Astrocyte of the hippocampus (primary cell): ENCODE results near the gene METTL4.

ENCODE experiments used
- DNase-seq: peaks from one replicate; pipeline ENCODE4 v3.0.0; 2011; ENCODE audit warnings: low read depth, low spot score

The METTL4 gene

GRCh38 chr18:2518473-2518872 is 52.8 kb downstream of the METTL4 start:
- DNase-seq: no peak

GRCh38 chr18:2515908-2516625 is 55.2 kb downstream of the METTL4 start:
- DNase-seq: peak; percentile 67

GRCh38 chr18:2515171-2515787 is 56.0 kb downstream of the METTL4 start:
- DNase-seq: peak; percentile 60

- DNase-seq: no peak
Measured at GRCh38 chr18:2513616-2514015, 57.7 kb downstream of the METTL4 start.

GRCh38 chr18:2512059-2512458 is 59.2 kb downstream of the METTL4 start:
- DNase-seq: no peak

GRCh38 chr18:2511451-2511850 is 59.9 kb downstream of the METTL4 start:
- no peak for DNase-seq

GRCh38 chr18:2510416-2510815 is 60.9 kb downstream of the METTL4 start:
- DNase-seq: peak; percentile 54

GRCh38 chr18:2508678-2509077 is 62.6 kb downstream of the METTL4 start:
- no peak for DNase-seq

- DNase-seq: no peak
Measured at GRCh38 chr18:2508155-2508554, 63.1 kb downstream of the METTL4 start.

- DNase-seq: no peak
Measured at GRCh38 chr18:2504642-2505041, 66.7 kb downstream of the METTL4 start.

- no peak for DNase-seq
Measured at GRCh38 chr18:2502880-2503279, 68.4 kb downstream of the METTL4 start.

- no peak for DNase-seq
Measured at GRCh38 chr18:2502394-2502793, 68.9 kb downstream of the METTL4 start.

GRCh38 chr18:2497797-2498196 is 73.5 kb downstream of the METTL4 start:
- no peak for DNase-seq

GRCh38 chr18:2495381-2495780 is 75.9 kb downstream of the METTL4 start:
- DNase-seq: no peak

- DNase-seq: peak; percentile 60
Measured at GRCh38 chr18:2494921-2495320, 76.4 kb downstream of the METTL4 start.
